GM13977 (cell line): ENCODE results near the gene TGFBRAP1.
A peak's percentile ranks its signal among the peaks of the same experiment; 100 is the strongest.

Source experiments
- DNase-seq: peaks from one replicate; pipeline ENCODE4 v3.0.0; 2012; ENCODE audit warnings: low spot score
- in situ Hi-C: fragments of 300-500 bp; cut with MboI; formaldehyde crosslinking; loops from one replicate; pipeline ENCODE4 v1.12.0; 2022; ENCODE audit warnings: low sequenced_read_pairs, low pct_unique_long_range_greater_than_20kb, mixed read lengths, inconsistent platforms; ENCODE audit not compliant: unreplicated experiment
- TF ChIP-seq, protein P1 (sequence below): IDR thresholded peaks from 2 replicates; pipeline ENCODE4 v1.5.1; 2012; ENCODE audit warnings: mild to moderate bottlenecking, control low read depth; ENCODE audit not compliant: insufficient read depth; ENCODE audit errors: extremely low read depth, missing control alignments

The TGFBRAP1 gene

DNA sequence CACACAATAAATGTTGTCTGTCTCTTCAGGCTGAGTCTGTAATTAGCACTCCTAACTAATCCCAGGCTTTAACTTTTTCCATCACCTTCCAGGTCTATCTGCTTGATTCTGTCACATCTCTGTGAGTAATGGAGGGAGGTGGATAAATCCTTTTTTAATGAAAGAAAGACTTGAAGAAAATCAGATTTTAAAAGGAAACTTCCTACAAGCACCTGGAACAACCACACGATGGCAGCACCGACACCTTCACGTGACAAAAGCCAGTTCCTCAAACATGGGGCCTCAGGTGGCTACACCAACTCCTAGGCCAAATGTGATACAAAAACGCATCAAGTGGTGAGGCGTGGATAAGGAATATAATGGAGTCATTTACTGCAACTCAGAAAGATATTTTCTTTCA, 41.8 kb downstream of the TGFBRAP1 start:
- in situ Hi-C loops: no loop called here
- TF ChIP-seq, protein P1, sequence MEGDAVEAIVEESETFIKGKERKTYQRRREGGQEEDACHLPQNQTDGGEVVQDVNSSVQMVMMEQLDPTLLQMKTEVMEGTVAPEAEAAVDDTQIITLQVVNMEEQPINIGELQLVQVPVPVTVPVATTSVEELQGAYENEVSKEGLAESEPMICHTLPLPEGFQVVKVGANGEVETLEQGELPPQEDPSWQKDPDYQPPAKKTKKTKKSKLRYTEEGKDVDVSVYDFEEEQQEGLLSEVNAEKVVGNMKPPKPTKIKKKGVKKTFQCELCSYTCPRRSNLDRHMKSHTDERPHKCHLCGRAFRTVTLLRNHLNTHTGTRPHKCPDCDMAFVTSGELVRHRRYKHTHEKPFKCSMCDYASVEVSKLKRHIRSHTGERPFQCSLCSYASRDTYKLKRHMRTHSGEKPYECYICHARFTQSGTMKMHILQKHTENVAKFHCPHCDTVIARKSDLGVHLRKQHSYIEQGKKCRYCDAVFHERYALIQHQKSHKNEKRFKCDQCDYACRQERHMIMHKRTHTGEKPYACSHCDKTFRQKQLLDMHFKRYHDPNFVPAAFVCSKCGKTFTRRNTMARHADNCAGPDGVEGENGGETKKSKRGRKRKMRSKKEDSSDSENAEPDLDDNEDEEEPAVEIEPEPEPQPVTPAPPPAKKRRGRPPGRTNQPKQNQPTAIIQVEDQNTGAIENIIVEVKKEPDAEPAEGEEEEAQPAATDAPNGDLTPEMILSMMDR: peak; percentile 44
- DNase-seq: peak; percentile 37

DNA sequence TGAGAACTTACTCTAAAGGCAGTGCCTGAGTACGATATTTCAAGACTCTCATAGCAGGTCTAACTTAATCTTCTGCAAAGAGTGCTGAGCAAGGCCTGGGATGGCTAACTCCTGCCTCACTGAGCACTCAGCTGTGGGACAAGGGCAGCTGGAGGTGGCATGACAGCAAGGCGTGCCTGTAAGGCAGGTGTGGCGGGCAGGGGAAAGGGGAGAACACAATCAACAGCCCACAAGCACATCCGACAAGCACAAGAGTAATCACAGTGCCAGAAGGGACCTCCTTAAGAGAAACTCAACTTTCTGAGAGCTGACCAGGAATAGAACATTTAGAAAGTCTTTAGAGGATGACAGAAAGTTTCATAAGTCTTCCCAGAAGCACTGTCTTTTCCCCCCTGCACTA, 46.0 kb downstream of the TGFBRAP1 start:
- no peak for DNase-seq
- TF ChIP-seq, protein P1: no peak
- in situ Hi-C loops: no loop called here

DNA sequence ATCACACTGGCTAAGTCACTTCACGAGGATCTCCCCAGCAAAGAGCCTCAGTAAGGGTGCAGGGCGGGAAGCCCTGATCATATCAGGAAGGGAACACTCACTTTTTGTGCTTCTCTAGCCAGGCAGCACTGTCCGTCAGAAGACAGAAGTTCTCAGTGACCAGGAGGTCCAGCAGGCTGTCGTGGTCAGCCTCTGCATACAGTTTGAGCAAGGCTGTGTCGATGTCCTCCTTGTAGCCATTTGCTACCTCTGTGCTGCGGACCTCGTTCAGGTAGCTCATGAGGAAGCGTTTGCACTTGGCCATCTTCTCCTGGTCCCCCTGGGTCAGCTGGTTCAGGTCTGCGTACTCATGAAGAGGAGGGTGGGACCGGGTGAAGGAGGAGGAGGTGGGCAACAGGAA, 49.3 kb downstream of the TGFBRAP1 start:
- TF ChIP-seq, protein P1: no peak
- DNase-seq: no peak
- in situ Hi-C loops: no loop called here

DNA sequence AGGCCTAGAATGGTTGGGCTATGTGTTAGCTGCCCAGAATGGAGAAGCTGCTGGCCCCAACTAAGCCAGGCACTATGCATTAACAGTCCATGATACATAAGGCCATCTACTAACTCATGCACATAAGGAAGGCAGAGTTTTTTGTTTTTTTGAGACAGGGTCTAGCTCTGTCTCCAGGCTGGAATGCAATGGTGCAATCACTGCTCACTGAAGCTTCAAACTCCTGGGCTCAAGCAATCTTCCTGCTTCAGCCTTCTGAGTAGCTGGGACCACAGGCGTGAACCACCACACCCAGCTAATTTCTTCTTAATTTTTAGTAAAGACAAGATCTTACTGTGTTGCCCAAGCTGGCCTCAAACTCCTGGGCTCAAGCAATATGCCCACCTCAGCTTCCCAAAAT, 50.4 kb downstream of the TGFBRAP1 start:
- no peak for DNase-seq
- in situ Hi-C loops: no loop called here
- TF ChIP-seq, protein P1: no peak

DNA sequence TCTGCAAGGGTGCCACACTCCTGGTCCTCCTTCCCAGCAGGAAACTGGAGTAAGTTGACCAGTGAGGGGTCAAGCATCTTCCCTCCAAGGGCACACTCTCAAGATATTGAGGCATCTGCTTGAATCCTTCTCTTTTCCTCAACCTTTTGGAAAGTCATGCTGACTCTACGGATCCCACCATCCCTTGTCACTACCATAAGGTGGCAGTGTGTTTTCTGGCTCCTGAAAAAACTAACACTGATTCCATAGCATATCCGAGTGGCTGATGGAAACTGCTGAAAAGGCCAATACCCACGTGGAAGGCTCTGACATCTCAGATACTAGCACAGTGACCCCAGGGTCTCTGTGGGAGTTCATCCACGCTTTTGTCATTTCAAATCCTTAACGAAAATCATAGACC, 50.9 kb downstream of the TGFBRAP1 start:
- in situ Hi-C loops: no loop called here
- DNase-seq: no peak
- TF ChIP-seq, protein P1: no peak

DNA sequence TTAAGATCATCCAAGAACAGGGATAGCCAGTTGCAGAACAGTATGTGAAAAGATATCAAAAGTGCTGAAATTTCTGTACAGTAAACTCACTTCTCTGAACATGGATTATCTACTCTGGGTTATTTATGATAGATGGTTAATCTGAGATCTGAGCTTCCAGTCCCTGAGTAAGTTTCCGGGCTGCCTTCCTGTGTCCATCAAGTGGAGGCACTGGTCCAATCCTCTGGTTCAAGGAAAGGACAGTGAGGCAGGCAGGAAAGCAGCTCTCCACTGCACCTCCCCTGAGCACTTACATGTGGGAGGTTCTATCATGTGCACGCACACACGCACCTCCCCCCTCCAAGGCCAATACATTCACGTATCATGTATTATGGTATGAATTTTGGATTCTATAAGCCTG, 55.5 kb downstream of the TGFBRAP1 start:
- TF ChIP-seq, protein P1: no peak
- DNase-seq: no peak
- in situ Hi-C loops: no loop called here

DNA sequence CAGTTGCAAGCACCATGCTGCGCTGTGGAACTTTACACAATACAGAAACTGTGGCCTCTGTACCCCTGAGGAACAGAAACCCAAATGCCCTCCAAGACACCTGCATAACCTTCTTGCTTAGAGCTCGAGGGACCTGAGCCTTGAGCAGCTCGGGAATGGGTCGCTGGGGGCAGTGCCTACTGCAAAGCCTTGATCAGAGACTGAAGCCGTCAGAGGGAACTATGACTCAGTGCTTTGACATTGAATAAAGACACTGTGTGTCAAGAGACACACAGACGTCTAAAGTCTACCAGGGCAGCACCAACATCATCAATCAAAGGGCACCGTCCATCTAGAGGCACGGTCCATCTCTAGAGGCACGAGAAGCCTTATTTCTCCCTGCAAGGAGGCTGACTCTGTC, 57.4 kb downstream of the TGFBRAP1 start:
- DNase-seq: no peak
- TF ChIP-seq, protein P1: no peak
- in situ Hi-C loops: no loop called here
